H1 (cell line): ENCODE data around the gene PRRT1B. TPM values are rescaled to one million over a fixed set of nuclear protein-coding genes. Genes with fewer than 3 reads are reported as not detected.

Experiments used
- CTCF ChIA-PET: fragments of 300-600 bp; sonication (Branson Sonifier 250); formaldehyde crosslinking; loops from one replicate; lab custom pipeline; 2021; ENCODE audit not compliant: partially characterized antibody; lab: Charles Lee
- POLR2A ChIA-PET: fragments of 300-600 bp; sonication (Branson Sonifier 250); formaldehyde crosslinking; loops from one replicate; lab custom pipeline; 2021; ENCODE audit warnings: inconsistent platforms; ENCODE audit not compliant: partially characterized antibody; lab: Charles Lee
- DNase-seq, 2 experiments: peaks; one replicate each; pipeline versions ENCODE4 v3.0.0 to v3.0.0-alpha.2; 2010 to 2022; ENCODE audit warnings: low spot score in 2 of 2, low read depth in 1 of 2, mixed read lengths in 1 of 2
- FAIRE-seq: peaks from 2 replicates; lab custom pipeline; 2011; peaks lifted over from hg19 to GRCh38; lab: Jason Lieb, UNC
- H2AFZ ChIP-seq: 2 replicates; pipeline ENCODE4 v1.8.1; 2012; ENCODE audit warnings: low read length, inconsistent platforms
- H2AK5ac ChIP-seq: 2 replicates; pipeline ENCODE4 v1.6.1; 2013; ENCODE audit warnings: low read depth, low read length
- H2BK120ac ChIP-seq: replicated peaks from 2 replicates; pipeline ENCODE3; 2013; ENCODE audit warnings: low read depth, low read length, inconsistent platforms
- H2BK12ac ChIP-seq: 2 replicates; pipeline ENCODE4 v1.6.1; 2013; ENCODE audit warnings: low read depth, low read length
- H2BK15ac ChIP-seq: 2 replicates; pipeline ENCODE4 v1.6.1; 2013; ENCODE audit warnings: low read length
- H2BK20ac ChIP-seq: 2 replicates; pipeline ENCODE4 v1.6.1; 2013; ENCODE audit warnings: low read length
- H2BK5ac ChIP-seq: 2 replicates; pipeline ENCODE4 v1.6.1; 2013; ENCODE audit warnings: low read depth, low read length
- H3K14ac ChIP-seq: 2 replicates; pipeline ENCODE4 v1.6.1; 2013; ENCODE audit warnings: inconsistent platforms; ENCODE audit not compliant: insufficient read length
- H3K18ac ChIP-seq: 2 replicates; pipeline ENCODE4 v1.6.1; 2013; ENCODE audit warnings: low read length; ENCODE audit errors: extremely low read depth
- H3K23ac ChIP-seq: 2 replicates; pipeline ENCODE4 v1.6.1; 2013; ENCODE audit warnings: inconsistent platforms; ENCODE audit not compliant: insufficient read length
- H3K23me2 ChIP-seq: 2 replicates; pipeline ENCODE4 v1.6.1; 2013; ENCODE audit warnings: low read depth, low read length
- H3K27ac ChIP-seq: 2 replicates; pipeline ENCODE4 v1.6.1; 2011; ENCODE audit warnings: low read depth, low read length, inconsistent platforms
- H3K27me3 ChIP-seq, 4 experiments: replicated peaks in 1 of 4; 1 replicate in 1 of 4; 2 replicates in 3 of 4; pipeline versions ENCODE4 v1.6.1 to v1.8.1; 2011 to 2013; ENCODE audit warnings: low read length in 3 of 4, mild to moderate bottlenecking in 3 of 4, inconsistent platforms in 2 of 4, mixed read lengths in 2 of 4, moderate library complexity in 1 of 4; ENCODE audit not compliant: control insufficient read depth in 3 of 4, insufficient read depth in 3 of 4; ENCODE audit errors: extremely low read depth in 1 of 4
- H3K36me3 ChIP-seq, 4 experiments: 2 replicates each; pipeline versions ENCODE4 v1.6.1 to v1.8.1; 2011 to 2013; ENCODE audit warnings: mild to moderate bottlenecking in 4 of 4, low read length in 3 of 4, moderate library complexity in 2 of 4, control low read depth in 1 of 4, inconsistent platforms in 1 of 4; ENCODE audit not compliant: insufficient read depth in 4 of 4, control insufficient read depth in 2 of 4
- H3K4ac ChIP-seq: replicated peaks from 2 replicates; pipeline ENCODE3; 2013; ENCODE audit warnings: low read length, low read depth, mixed read lengths, inconsistent platforms; ENCODE audit not compliant: insufficient read length
- H3K4me1 ChIP-seq, 4 experiments: replicated peaks in 1 of 4; 1 replicate in 1 of 4; 2 replicates in 3 of 4; pipeline versions ENCODE4 v1.6.1 to v1.8.1; 2011 to 2013; ENCODE audit warnings: low read length in 3 of 4, inconsistent platforms in 2 of 4, mixed read lengths in 1 of 4; ENCODE audit not compliant: insufficient read depth in 4 of 4, control insufficient read depth in 3 of 4
- H3K4me2 ChIP-seq, 2 experiments: 2 replicates each; pipeline versions ENCODE4 v1.6.1 to v1.8.1; 2011 to 2013; ENCODE audit warnings: low read depth in 2 of 2, low read length in 2 of 2, control low read depth in 1 of 2, inconsistent platforms in 1 of 2, mild to moderate bottlenecking in 1 of 2; ENCODE audit not compliant: insufficient read depth in 1 of 2
- H3K4me3 ChIP-seq, 4 experiments: fragments of 200-600, 300-600 bp in 1 of 4; sonication (generic), shearing (Covaris generic), sonication (Bioruptor Twin) in 1 of 4; 2 replicates each; pipeline versions ENCODE4 v1.5.1 to v1.8.1; 2011 to 2016; ENCODE audit warnings: low read length in 4 of 4, low read depth in 3 of 4, control low read depth in 2 of 4, inconsistent platforms in 2 of 4, mild to moderate bottlenecking in 2 of 4, mixed read lengths in 1 of 4, moderate library complexity in 1 of 4; ENCODE audit not compliant: insufficient read depth in 2 of 4; ENCODE audit errors: extremely low read depth in 1 of 4
- H3K56ac ChIP-seq: replicated peaks from 2 replicates; pipeline ENCODE3; 2013; ENCODE audit warnings: low read depth, mild to moderate bottlenecking, mixed read lengths, low read length, inconsistent platforms; ENCODE audit not compliant: insufficient read length
- H3K79me1 ChIP-seq: 2 replicates; pipeline ENCODE4 v1.6.1; 2013; ENCODE audit warnings: low read depth, low read length, control low read depth
- H3K79me2 ChIP-seq, 2 experiments: 2 replicates each; pipeline versions ENCODE4 v1.6.1 to v1.8.1; 2012 to 2013; ENCODE audit warnings: low read length in 2 of 2, mild to moderate bottlenecking in 2 of 2, inconsistent platforms in 1 of 2; ENCODE audit not compliant: insufficient read depth in 2 of 2, control insufficient read depth in 1 of 2
- H3K9ac ChIP-seq, 4 experiments: replicated peaks in 1 of 4; 1 replicate in 1 of 4; 2 replicates in 3 of 4; pipeline versions ENCODE4 v1.6.1 to v1.8.1; 2011 to 2013; ENCODE audit warnings: low read depth in 3 of 4, low read length in 3 of 4, control low read depth in 2 of 4, mild to moderate bottlenecking in 2 of 4, moderate library complexity in 2 of 4, inconsistent platforms in 1 of 4; ENCODE audit errors: extremely low read depth in 1 of 4
- H3K9me3 ChIP-seq, 2 experiments: 2 replicates each; pipeline versions ENCODE4 v1.6.1 to v1.8.1; 2012 to 2013; ENCODE audit warnings: mild to moderate bottlenecking in 2 of 2, moderate library complexity in 2 of 2, control low read depth in 1 of 2, inconsistent platforms in 1 of 2, low read depth in 1 of 2, low read length in 1 of 2, mixed read lengths in 1 of 2; ENCODE audit not compliant: insufficient read depth in 2 of 2
- H4K20me1 ChIP-seq, 2 experiments: replicated peaks in 1 of 2; 2 replicates each; pipeline versions ENCODE3 to v1.8.1; 2011 to 2013; ENCODE audit warnings: inconsistent platforms in 2 of 2, low read length in 2 of 2, mild to moderate bottlenecking in 1 of 2; ENCODE audit not compliant: insufficient read depth in 2 of 2, control insufficient read depth in 1 of 2
- H4K5ac ChIP-seq: 2 replicates; pipeline ENCODE4 v1.6.1; 2013; ENCODE audit warnings: low read length, low read depth, mixed read lengths, inconsistent platforms; ENCODE audit not compliant: insufficient read length
- H4K8ac ChIP-seq: 2 replicates; pipeline ENCODE4 v1.8.0; 2013; ENCODE audit warnings: mild to moderate bottlenecking, moderate library complexity, low read length, inconsistent platforms; ENCODE audit not compliant: insufficient read depth; ENCODE audit errors: extremely low read depth
- H4K91ac ChIP-seq: replicated peaks from 2 replicates; pipeline ENCODE3; 2013; ENCODE audit warnings: low read length, mixed read lengths, inconsistent platforms; ENCODE audit not compliant: insufficient read length
- CHD1 ChIP-seq: IDR thresholded peaks from 2 replicates; pipeline ENCODE4 v1.6.1; 2012; ENCODE audit warnings: low read depth, low read length, improper control_type of control experiment
- CHD2 ChIP-seq: IDR thresholded peaks from 2 replicates; pipeline ENCODE4 v1.6.1; 2012; ENCODE audit warnings: low read length, improper control_type of control experiment
- RFX5 ChIP-seq: IDR thresholded peaks from 2 replicates; pipeline ENCODE4 v1.6.1; 2011; ENCODE audit warnings: low read depth, low read length, improper control_type of control experiment, borderline replicate concordance
- RNF2 ChIP-seq: fragments of 200-900, 300-1000 bp; sonication (generic); IDR thresholded peaks from 2 replicates; pipeline ENCODE4 v1.7.1; 2016; ENCODE audit warnings: borderline replicate concordance, low read depth, mild to moderate bottlenecking, antibody characterized with exemption, low read length; ENCODE audit not compliant: poor library complexity, severe bottlenecking; ENCODE audit errors: missing control alignments
- ZNF274 ChIP-seq: IDR thresholded peaks from 2 replicates; pipeline ENCODE4 v1.7.0; 2012; ENCODE audit warnings: low read length, borderline replicate concordance; ENCODE audit errors: extremely low read depth
- WGBS, 2 experiments: shearing (Covaris generic) in 1 of 2; methylation state at CpG; one replicate each; pipeline versions ENCODE4 v1.1.6 to v1.1.7; 2013 to 2015; ENCODE audit warnings: low lambda C conversion rate in 2 of 2, mixed read lengths in 2 of 2, inconsistent platforms in 1 of 2, low coverage in 1 of 2, missing lambda C conversion rate in 1 of 2; ENCODE audit not compliant: insufficient replicate concordance in 2 of 2, insufficient coverage in 1 of 2, insufficient read length in 1 of 2; ENCODE audit errors: extremely low coverage in 1 of 2, missing lambda C conversion rate in 1 of 2; 5-methylcytosine and 5-hydroxymethylcytosine counted together
- polyA plus RNA-seq, 7 experiments: library from polyadenylated mRNA; depleted of rRNA in 3 of 7; stranded (reverse) in 5 of 7; unstranded in 2 of 7; fragments of >200 nt in 5 of 7; fragments of 200-250 nt in 2 of 7; gene quantifications; 1 replicate in 5 of 7; 2 replicates in 1 of 7; 4 replicates in 1 of 7; pipeline versions ENCODE4 v1.2.1 to v1.2.3, GENCODE V29; 2011 to 2013; ENCODE audit warnings: missing spikeins in 2 of 7, mixed read lengths in 2 of 7
- total RNA-seq: library from RNA; stranded (reverse); fragmentation: NEBNext Ultra II Directional; extraction: Animal tissue kit (Norgen Biotek cat#: 25700); gene quantifications from 2 replicates; pipeline ENCODE4 v1.2.1, GENCODE V29; 2021

PRRT1B gene
- total and polyA plus RNA-seq, 2 of the 8 experiments (the other 6 are each of a cell fraction or from before 2014, with no cell fraction given) = 0.30 to 1.2 TPM

DNA sequence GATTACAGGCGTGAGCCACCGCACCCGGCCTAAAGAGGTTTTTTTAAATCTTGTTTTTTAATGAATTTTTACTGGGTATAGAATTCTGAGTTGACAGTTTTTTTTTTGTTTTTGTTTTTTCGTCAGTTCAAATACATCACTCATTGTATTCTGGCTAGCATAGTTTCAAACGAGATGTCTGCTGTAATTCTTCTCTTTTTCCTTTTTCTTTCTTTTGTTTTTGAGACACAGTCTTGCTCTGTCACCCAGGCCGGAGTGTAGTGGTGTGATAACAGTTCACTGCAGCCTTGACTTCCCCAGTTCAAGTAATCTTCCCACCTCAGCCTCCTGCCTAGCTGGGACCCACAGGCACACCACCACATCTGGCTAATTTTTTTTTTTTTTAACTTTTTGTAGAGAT lies 2.2 kb upstream of the PRRT1B start:
- Histone ChIP-seq H3K56ac (no peak overlapping the region), H3K4ac (no peak overlapping the region), H3K27me3 (peaks cover 17 to 42% (median 33%) of the 10 kb centered on the region in 4 experiments), H2BK20ac (no peak overlapping the region), H3K9ac (no peak overlapping the region), H2AFZ (no peak overlapping the region), H4K91ac (no peak overlapping the region), H3K14ac (no peak overlapping the region), H3K9me3 (peaks cover 16 to 26% of the 10 kb centered on the region in 2 experiments), H4K5ac (no peak overlapping the region), H3K4me2 (no peak overlapping the region), H3K4me1 (peaks cover 0 to 4% (median 3%) of the 10 kb centered on the region in 4 experiments; a peak in 3 of 7 replicates), H2BK5ac (no peak overlapping the region), H3K18ac (no peak overlapping the region), H2BK120ac (no peak overlapping the region), H3K4me3 (no peak overlapping the region), H3K23ac (no peak overlapping the region), H4K8ac (no peak overlapping the region), H2AK5ac (no peak overlapping the region), H3K23me2 (peaks cover 3% of the 10 kb centered on the region; the same call in 1 of the 2 replicates), H3K36me3 (no peaks in the 10 kb centered on the region), H4K20me1 (no peaks in the 10 kb centered on the region), H3K79me1 (no peaks in the 10 kb centered on the region), H3K27ac (no peak overlapping the region), H3K79me2 (no peaks in the 10 kb centered on the region), H2BK15ac (no peak overlapping the region), H2BK12ac (no peak overlapping the region)
- DNase-seq (no peak), FAIRE-seq (no peak)
- ChIA-PET CTCF (no interaction called here), POLR2A (interaction anchor here (1.3 kb wide), 1 partner anchor 11 kb away, joined by 3 read pairs; no protein-coding TSS in a partner anchor)
- WGBS, 2 experiments = 92% methylated on average over 6 of the region's 6 CpGs; no CpG with 5 or more reads in 1 of the 2 experiments
- no peak for TF ChIP-seq RFX5
- TF ChIP-seq CHD2 = no peak
- TF ChIP-seq RNF2 = no peak
- TF ChIP-seq ZNF274 = no peak
- TF ChIP-seq CHD1 = no peak
